DND-41 (cell line): ENCODE results near the gene MIPOL1.

Experiments used
- EZH2 ChIP-seq: IDR thresholded peaks from 3 replicates; pipeline ENCODE4 v1.6.1; 2012; ENCODE audit warnings: borderline replicate concordance, low read depth, mild to moderate bottlenecking, moderate library complexity, low read length, inconsistent platforms; ENCODE audit not compliant: severe bottlenecking
- TF ChIP-seq, protein P1 (sequence below): IDR thresholded peaks from 2 replicates; pipeline ENCODE4 v1.5.1; 2012; ENCODE audit warnings: borderline replicate concordance, low read length, moderate library complexity, mild to moderate bottlenecking; ENCODE audit not compliant: poor library complexity, severe bottlenecking; ENCODE audit errors: extremely low read depth

DNA sequence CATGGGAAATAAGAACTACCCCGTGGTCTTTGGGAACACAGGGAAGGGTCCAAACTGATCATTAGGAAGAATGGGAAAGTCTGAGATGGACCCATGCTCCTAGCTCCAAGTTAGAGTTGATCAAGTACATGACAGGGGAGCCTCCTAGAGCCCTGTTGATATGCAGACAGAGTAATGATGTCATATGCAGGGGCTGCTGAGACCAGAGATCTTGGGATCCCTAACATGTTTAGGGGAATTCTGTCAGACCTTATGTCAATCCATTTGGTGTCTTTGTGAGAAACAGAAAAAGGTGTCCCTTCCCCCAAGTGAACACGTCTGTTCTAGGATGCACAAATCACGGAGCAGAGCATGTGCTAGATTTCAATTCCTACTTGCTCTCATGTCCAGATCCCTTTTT is 31.9 kb upstream of the MIPOL1 start:
- TF ChIP-seq EZH2: no peak
- TF ChIP-seq, protein P1, sequence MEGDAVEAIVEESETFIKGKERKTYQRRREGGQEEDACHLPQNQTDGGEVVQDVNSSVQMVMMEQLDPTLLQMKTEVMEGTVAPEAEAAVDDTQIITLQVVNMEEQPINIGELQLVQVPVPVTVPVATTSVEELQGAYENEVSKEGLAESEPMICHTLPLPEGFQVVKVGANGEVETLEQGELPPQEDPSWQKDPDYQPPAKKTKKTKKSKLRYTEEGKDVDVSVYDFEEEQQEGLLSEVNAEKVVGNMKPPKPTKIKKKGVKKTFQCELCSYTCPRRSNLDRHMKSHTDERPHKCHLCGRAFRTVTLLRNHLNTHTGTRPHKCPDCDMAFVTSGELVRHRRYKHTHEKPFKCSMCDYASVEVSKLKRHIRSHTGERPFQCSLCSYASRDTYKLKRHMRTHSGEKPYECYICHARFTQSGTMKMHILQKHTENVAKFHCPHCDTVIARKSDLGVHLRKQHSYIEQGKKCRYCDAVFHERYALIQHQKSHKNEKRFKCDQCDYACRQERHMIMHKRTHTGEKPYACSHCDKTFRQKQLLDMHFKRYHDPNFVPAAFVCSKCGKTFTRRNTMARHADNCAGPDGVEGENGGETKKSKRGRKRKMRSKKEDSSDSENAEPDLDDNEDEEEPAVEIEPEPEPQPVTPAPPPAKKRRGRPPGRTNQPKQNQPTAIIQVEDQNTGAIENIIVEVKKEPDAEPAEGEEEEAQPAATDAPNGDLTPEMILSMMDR: no peak
